PC-3 (cell line): Measurements from ENCODE around the gene UBE2E3.

Experiments used
- EZH2 ChIP-seq: fragments of 300-600 bp; sonication (generic); IDR thresholded peaks from one replicate; pipeline ENCODE4 v1.6.1; 2017; ENCODE audit warnings: antibody characterized with exemption, mild to moderate bottlenecking, low read length; ENCODE audit not compliant: unreplicated experiment
- EZH2phosphoT487 ChIP-seq: fragments of 300-600 bp; sonication (generic); IDR thresholded peaks from 2 replicates; pipeline ENCODE4 v1.6.1; 2018; ENCODE audit warnings: mild to moderate bottlenecking, antibody characterized with exemption, low read length, borderline replicate concordance
- TF ChIP-seq, protein P1 (sequence below): fragments of 300-600 bp; sonication (generic); conservative IDR thresholded peaks from 2 replicates; pipeline ENCODE4 v1.5.1; 2017; ENCODE audit warnings: antibody characterized with exemption, low read depth, mild to moderate bottlenecking, low read length

DNA sequence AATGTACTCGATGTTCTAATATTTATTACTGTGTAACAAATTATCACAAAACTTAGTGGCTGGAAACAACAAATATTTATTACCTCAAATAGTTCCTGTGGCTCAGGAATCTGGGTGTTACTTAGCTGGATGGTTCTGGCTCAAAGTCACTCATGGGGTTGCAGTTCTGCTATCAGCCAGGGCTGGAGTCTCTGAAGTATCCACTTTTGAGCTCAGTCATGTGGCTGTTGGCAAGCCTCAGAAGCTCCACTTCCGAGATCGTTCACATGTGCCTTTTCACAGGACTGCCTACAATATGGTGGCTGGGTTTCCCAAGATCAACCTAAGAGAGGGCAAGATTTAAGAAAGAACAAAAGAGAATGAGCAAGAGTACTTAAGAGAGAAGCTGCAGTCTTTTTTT is 19.4 kb upstream of the UBE2E3 start:
- TF ChIP-seq, protein P1, sequence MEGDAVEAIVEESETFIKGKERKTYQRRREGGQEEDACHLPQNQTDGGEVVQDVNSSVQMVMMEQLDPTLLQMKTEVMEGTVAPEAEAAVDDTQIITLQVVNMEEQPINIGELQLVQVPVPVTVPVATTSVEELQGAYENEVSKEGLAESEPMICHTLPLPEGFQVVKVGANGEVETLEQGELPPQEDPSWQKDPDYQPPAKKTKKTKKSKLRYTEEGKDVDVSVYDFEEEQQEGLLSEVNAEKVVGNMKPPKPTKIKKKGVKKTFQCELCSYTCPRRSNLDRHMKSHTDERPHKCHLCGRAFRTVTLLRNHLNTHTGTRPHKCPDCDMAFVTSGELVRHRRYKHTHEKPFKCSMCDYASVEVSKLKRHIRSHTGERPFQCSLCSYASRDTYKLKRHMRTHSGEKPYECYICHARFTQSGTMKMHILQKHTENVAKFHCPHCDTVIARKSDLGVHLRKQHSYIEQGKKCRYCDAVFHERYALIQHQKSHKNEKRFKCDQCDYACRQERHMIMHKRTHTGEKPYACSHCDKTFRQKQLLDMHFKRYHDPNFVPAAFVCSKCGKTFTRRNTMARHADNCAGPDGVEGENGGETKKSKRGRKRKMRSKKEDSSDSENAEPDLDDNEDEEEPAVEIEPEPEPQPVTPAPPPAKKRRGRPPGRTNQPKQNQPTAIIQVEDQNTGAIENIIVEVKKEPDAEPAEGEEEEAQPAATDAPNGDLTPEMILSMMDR, result no peak
- TF ChIP-seq EZH2, result no peak
- no peak for TF ChIP-seq EZH2phosphoT487
